K562 (cell line): ENCODE data around the gene BTG2.

ENCODE experiments used
- BRD9 ChIP-seq: fragments of 450-650 bp; IDR thresholded peaks from 2 replicates; pipeline ENCODE4 v1.6.1; 2018; ENCODE audit warnings: low read depth; ENCODE audit not compliant: partially characterized antibody
- GTF2F1 ChIP-seq: IDR thresholded peaks from 2 replicates; pipeline ENCODE4 v1.6.1; 2011; ENCODE audit warnings: low read depth, low read length, improper control_type of control experiment

DNA sequence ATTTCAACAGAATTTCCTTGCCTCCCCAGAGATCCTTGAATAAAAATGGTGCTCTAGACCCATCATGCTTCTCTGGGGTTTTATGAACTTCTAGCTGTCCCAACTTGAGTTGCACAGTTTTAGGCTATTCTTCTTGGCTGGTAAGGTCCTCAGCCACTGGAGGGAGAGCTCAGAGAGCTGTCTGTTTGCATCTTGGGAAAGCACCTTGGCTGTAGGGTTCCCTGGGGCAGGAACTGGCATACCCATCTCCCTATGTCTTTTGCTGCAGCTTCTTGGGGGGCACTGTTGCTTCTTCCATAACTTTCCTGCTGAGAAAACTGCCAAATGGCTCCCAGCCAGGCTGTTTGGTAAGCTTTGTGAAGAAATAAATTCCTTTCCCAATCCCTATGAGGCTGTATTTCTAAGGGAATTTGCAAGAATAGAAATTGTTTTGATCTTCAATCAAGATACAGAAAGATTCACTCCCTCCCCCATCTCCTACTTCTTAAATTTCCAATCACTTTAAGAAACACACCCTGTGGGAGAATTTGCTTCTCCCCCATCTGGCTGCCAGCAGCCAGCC is 53.8 kb downstream of the BTG2 start:
- TF ChIP-seq GTF2F1 (no peak), BRD9 (no peak)
